ENCODE data around the gene CRIP2. TPM values are rescaled to one million over a fixed set of nuclear protein-coding genes. Genes with fewer than 3 reads are reported as not detected.

CRIP2 gene
- total and polyA plus RNA-seq, 9 donors = 144 to 335 (median 235) TPM

- 93% methylated on average over 13 of the region's 22 CpGs for WGBS (ENCODE audit: insufficient coverage)
- H3K4me3 ChIP-seq (ENCODE audit: low read length) = no peak overlapping the region
- H3K36me3 ChIP-seq (ENCODE audit: control insufficient read depth, insufficient read depth, low read length) = peaks cover 65% of the 10 kb centered on the region
- no peak overlapping the region for H3K27ac ChIP-seq (ENCODE audit: low read length)
- H3K27me3 ChIP-seq (ENCODE audit: control insufficient read depth, insufficient read depth, low read length) = no peaks in the 10 kb centered on the region
- no peaks in the 10 kb centered on the region for H3K9me3 ChIP-seq (replicated peaks; ENCODE audit: control insufficient read depth, low read depth, low read length)
- peaks cover 57% of the 10 kb centered on the region for H3K4me1 ChIP-seq (ENCODE audit: control insufficient read depth, insufficient read depth, low read length)
- no peak for DNase-seq
Observed at GRCh38 chr14:105450123-105450505, 24.5 kb upstream of the CRIP2 start.

- peaks cover 56% of the 10 kb centered on the region for H3K4me1 ChIP-seq (ENCODE audit: control insufficient read depth, insufficient read depth, low read length)
- no peaks in the 10 kb centered on the region for H3K27me3 ChIP-seq (ENCODE audit: control insufficient read depth, insufficient read depth, low read length)
- H3K9me3 ChIP-seq (replicated peaks; ENCODE audit: control insufficient read depth, low read depth, low read length) = no peaks in the 10 kb centered on the region
- WGBS (ENCODE audit: insufficient coverage) = 87% methylated on average over 25 of the region's 29 CpGs
- H3K27ac ChIP-seq (ENCODE audit: low read length) = no peak overlapping the region
- H3K4me3 ChIP-seq (ENCODE audit: low read length) = no peak overlapping the region
- DNase-seq = no peak
- peaks cover 68% of the 10 kb centered on the region for H3K36me3 ChIP-seq (ENCODE audit: control insufficient read depth, insufficient read depth, low read length)
Observed at GRCh38 chr14:105450864-105451720, 23.5 kb upstream of the CRIP2 start.

- H3K4me1 ChIP-seq (ENCODE audit: control insufficient read depth, insufficient read depth, low read length) = peaks cover 51% of the 10 kb centered on the region
- no peak overlapping the region for H3K4me3 ChIP-seq (ENCODE audit: low read length)
- 86% methylated on average over 11 of the region's 14 CpGs for WGBS (ENCODE audit: insufficient coverage)
- H3K9me3 ChIP-seq (replicated peaks; ENCODE audit: control insufficient read depth, low read depth, low read length) = no peaks in the 10 kb centered on the region
- no peak overlapping the region for H3K27ac ChIP-seq (ENCODE audit: low read length)
- H3K27me3 ChIP-seq (ENCODE audit: control insufficient read depth, insufficient read depth, low read length) = no peaks in the 10 kb centered on the region
- H3K36me3 ChIP-seq (ENCODE audit: control insufficient read depth, insufficient read depth, low read length) = peaks cover 66% of the 10 kb centered on the region
- DNase-seq = no peak
Observed at GRCh38 chr14:105452963-105453362, 21.7 kb upstream of the CRIP2 start.

- DNase-seq = no peak
- H3K9me3 ChIP-seq (replicated peaks; ENCODE audit: control insufficient read depth, low read depth, low read length) = no peaks in the 10 kb centered on the region
- H3K27me3 ChIP-seq (ENCODE audit: control insufficient read depth, insufficient read depth, low read length) = no peaks in the 10 kb centered on the region
- peaks cover 73% of the 10 kb centered on the region for H3K36me3 ChIP-seq (ENCODE audit: control insufficient read depth, insufficient read depth, low read length)
- no peak overlapping the region for H3K27ac ChIP-seq (ENCODE audit: low read length)
- no peak overlapping the region for H3K4me3 ChIP-seq (ENCODE audit: low read length)
- 81% methylated on average over 13 of the region's 14 CpGs for WGBS (ENCODE audit: insufficient coverage)
- peaks cover 43% of the 10 kb centered on the region for H3K4me1 ChIP-seq (ENCODE audit: control insufficient read depth, insufficient read depth, low read length)
Observed at GRCh38 chr14:105453847-105454246, 20.8 kb upstream of the CRIP2 start.

GRCh38 chr14:105455086-105455640 is 19.5 kb upstream of the CRIP2 start:
- peaks cover 66% of the 10 kb centered on the region for H3K36me3 ChIP-seq (ENCODE audit: control insufficient read depth, insufficient read depth, low read length)
- H3K27ac ChIP-seq (ENCODE audit: low read length) = no peak overlapping the region
- no peak overlapping the region for H3K4me3 ChIP-seq (ENCODE audit: low read length)
- no peaks in the 10 kb centered on the region for H3K9me3 ChIP-seq (replicated peaks; ENCODE audit: control insufficient read depth, low read depth, low read length)
- H3K4me1 ChIP-seq (ENCODE audit: control insufficient read depth, insufficient read depth, low read length) = peaks cover 37% of the 10 kb centered on the region
- WGBS (ENCODE audit: insufficient coverage) = 93% methylated on average over 22 of the region's 22 CpGs
- no peak for DNase-seq
- no peaks in the 10 kb centered on the region for H3K27me3 ChIP-seq (ENCODE audit: control insufficient read depth, insufficient read depth, low read length)

DNA sequence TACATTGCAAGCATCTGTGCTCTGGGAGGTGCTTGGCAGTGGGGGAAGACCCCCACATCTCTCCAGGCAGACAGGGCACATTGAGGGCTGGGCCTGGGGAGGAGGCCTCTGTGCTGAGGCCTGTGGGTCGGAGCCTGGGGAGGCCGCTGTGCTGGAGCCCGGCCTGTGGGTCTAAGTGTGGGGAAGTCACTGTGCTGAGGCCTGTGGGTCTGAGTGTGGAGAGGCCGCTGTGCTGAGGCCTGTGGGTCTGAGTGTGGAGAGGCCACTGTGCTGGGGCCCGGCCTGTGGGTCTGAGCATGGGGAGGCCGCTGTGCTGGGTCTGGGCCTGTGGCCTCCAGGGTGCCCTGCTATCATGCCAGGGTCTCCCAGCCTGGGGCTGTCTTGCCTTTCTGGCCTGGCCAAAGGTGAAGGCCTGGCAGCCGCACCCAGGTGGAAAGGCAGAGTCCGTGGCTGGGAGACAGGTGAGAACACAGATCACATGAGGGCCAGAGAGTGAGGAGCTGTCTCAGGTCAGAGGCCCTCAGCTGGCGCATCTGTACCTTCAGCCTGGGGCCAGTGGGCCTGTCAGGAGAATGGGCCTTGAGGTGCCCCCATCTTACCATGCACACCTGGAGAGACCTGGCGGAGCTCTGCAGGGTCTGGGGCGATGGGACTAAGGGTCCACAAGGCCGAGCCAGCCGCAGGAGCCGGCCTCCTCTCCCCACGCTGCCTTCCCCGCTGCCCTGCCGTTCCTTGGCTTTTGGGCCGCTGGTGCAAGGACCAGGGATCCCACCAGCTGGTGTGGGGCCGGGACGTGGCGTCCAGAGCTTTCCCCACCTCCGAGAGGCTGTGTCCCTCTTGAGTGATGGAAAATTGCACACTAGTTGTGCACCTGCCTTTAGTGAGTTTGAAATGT is 18.6 kb upstream of the CRIP2 start:
- Histone ChIP-seq H3K27ac (ENCODE audit: low read length) (no peak overlapping the region), H3K27me3 (ENCODE audit: control insufficient read depth, insufficient read depth, low read length) (no peaks in the 10 kb centered on the region), H3K4me3 (ENCODE audit: low read length) (no peak overlapping the region), H3K4me1 (ENCODE audit: control insufficient read depth, insufficient read depth, low read length) (peaks cover 29% of the 10 kb centered on the region), H3K36me3 (ENCODE audit: control insufficient read depth, insufficient read depth, low read length) (peaks cover 65% of the 10 kb centered on the region), H3K9me3 (replicated peaks; ENCODE audit: control insufficient read depth, low read depth, low read length) (no peaks in the 10 kb centered on the region)
- WGBS (ENCODE audit: insufficient coverage) = 88% methylated on average over 22 of the region's 22 CpGs
- DNase-seq = no peak

- H3K27ac ChIP-seq (ENCODE audit: low read length) = peak overlapping the region; percentile 20
- peaks cover 66% of the 10 kb centered on the region for H3K36me3 ChIP-seq (ENCODE audit: control insufficient read depth, insufficient read depth, low read length)
- no peaks in the 10 kb centered on the region for H3K27me3 ChIP-seq (ENCODE audit: control insufficient read depth, insufficient read depth, low read length)
- H3K4me3 ChIP-seq (ENCODE audit: low read length) = no peak overlapping the region
- 79% methylated on average over 22 of the region's 22 CpGs for WGBS (ENCODE audit: insufficient coverage)
- H3K9me3 ChIP-seq (replicated peaks; ENCODE audit: control insufficient read depth, low read depth, low read length) = no peaks in the 10 kb centered on the region
- DNase-seq = peak; percentile 67
- peaks cover 24% of the 10 kb centered on the region for H3K4me1 ChIP-seq (ENCODE audit: control insufficient read depth, insufficient read depth, low read length)
Observed at GRCh38 chr14:105456736-105457617, 17.6 kb upstream of the CRIP2 start.

DNA sequence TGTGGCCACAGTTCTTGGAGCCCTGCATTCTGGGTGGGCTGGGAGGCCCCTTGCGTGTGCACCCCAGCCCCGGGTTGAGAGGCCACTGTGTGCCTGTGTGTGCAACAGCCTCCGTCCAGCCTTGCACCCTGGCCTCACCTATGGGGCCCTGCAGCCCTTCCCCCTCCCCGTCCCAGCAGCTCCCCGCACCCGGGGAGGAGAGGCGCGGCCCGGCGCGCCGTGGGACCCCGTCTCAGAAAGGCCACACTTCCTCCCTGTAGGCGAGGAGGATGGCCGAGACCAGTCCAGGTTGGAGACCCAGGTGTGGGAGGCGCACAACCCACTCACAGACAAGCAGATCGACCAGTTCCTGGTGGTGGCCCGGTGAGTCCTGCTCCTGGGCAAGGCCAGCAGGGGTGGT is 16.6 kb upstream of the CRIP2 start:
- H3K4me1 ChIP-seq (ENCODE audit: control insufficient read depth, insufficient read depth, low read length) = peaks cover 24% of the 10 kb centered on the region
- H3K36me3 ChIP-seq (ENCODE audit: control insufficient read depth, insufficient read depth, low read length) = peaks cover 56% of the 10 kb centered on the region
- H3K4me3 ChIP-seq (ENCODE audit: low read length) = no peak overlapping the region
- no peak overlapping the region for H3K27ac ChIP-seq (ENCODE audit: low read length)
- no peak for DNase-seq
- no peaks in the 10 kb centered on the region for H3K27me3 ChIP-seq (ENCODE audit: control insufficient read depth, insufficient read depth, low read length)
- no peaks in the 10 kb centered on the region for H3K9me3 ChIP-seq (replicated peaks; ENCODE audit: control insufficient read depth, low read depth, low read length)
- 79% methylated on average over 6 of the region's 18 CpGs for WGBS (ENCODE audit: insufficient coverage)

DNA sequence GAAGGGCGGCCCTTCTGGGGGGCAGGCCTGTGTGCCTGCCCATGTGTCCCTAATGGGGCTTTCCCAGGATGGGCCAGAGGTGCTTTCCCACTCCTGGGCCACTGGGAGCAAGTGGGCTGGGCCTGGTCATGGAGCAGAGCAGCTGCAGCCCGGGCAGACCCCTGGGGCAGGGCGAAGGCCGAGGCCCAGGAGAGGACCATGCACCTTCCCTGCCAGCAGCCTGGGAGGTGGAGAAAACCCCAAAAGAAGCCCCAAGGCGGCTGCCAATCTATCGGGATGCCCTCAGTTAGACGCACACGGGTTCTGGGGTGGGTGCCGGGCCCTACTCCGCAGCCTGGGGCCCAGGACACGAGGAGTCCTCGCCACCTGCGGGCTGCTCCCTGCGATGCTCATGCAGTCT is 16.1 kb upstream of the CRIP2 start:
- no peaks in the 10 kb centered on the region for H3K27me3 ChIP-seq (ENCODE audit: control insufficient read depth, insufficient read depth, low read length)
- no peaks in the 10 kb centered on the region for H3K9me3 ChIP-seq (replicated peaks; ENCODE audit: control insufficient read depth, low read depth, low read length)
- no peak overlapping the region for H3K4me3 ChIP-seq (ENCODE audit: low read length)
- H3K36me3 ChIP-seq (ENCODE audit: control insufficient read depth, insufficient read depth, low read length) = peaks cover 58% of the 10 kb centered on the region
- no peak for DNase-seq
- peaks cover 24% of the 10 kb centered on the region for H3K4me1 ChIP-seq (ENCODE audit: control insufficient read depth, insufficient read depth, low read length)
- WGBS (ENCODE audit: insufficient coverage) = 89% methylated on average over 14 of the region's 14 CpGs
- H3K27ac ChIP-seq (ENCODE audit: low read length) = no peak overlapping the region
